CD14-positive monocyte (primary cell): ENCODE data around the gene DDAH1. TPM values are rescaled to one million over a fixed set of nuclear protein-coding genes. Genes with fewer than 3 reads are reported as not detected.

Experiments
- DNase-seq, 3 donors: peaks; one replicate each; pipeline ENCODE4 v3.0.0-alpha.2; 2011 to 2022
- H2AFZ ChIP-seq: 2 replicates; pipeline ENCODE4 v1.6.0; 2012; ENCODE audit warnings: mild to moderate bottlenecking, low read depth, low read length, inconsistent platforms; ENCODE audit not compliant: insufficient read depth, poor library complexity, severe bottlenecking
- H3K27ac ChIP-seq, 2 donors: 1 replicate in 1 of 2; 2 replicates in 1 of 2; pipeline ENCODE4 v1.5.1; 2012 to 2013; ENCODE audit warnings: low read length in 2 of 2, control low read depth in 1 of 2, inconsistent platforms in 1 of 2, low read depth in 1 of 2, mild to moderate bottlenecking in 1 of 2
- H3K27me3 ChIP-seq, 2 donors: one replicate each; pipeline versions ENCODE4 v1.6.0 to v1.6.1; 2011 to 2013; ENCODE audit warnings: low read length in 2 of 2; ENCODE audit not compliant: control insufficient read depth in 2 of 2, insufficient read depth in 2 of 2
- H3K36me3 ChIP-seq, 2 donors: replicated peaks in 1 of 2; 1 replicate in 1 of 2; 2 replicates in 1 of 2; pipeline versions ENCODE4 v1.5.1 to v1.6.1; 2012 to 2013; ENCODE audit warnings: low read length in 2 of 2, control low read depth in 1 of 2, inconsistent platforms in 1 of 2, mild to moderate bottlenecking in 1 of 2; ENCODE audit not compliant: insufficient read depth in 2 of 2, control insufficient read depth in 1 of 2
- H3K4me1 ChIP-seq, 2 donors: 1 replicate in 1 of 2; 2 replicates in 1 of 2; pipeline versions ENCODE4 v1.5.1 to v1.6.1; 2012 to 2013; ENCODE audit warnings: low read length in 2 of 2, control low read depth in 1 of 2, inconsistent platforms in 1 of 2, mild to moderate bottlenecking in 1 of 2, moderate library complexity in 1 of 2; ENCODE audit not compliant: insufficient read depth in 2 of 2, control insufficient read depth in 1 of 2
- H3K4me2 ChIP-seq: replicated peaks from 2 replicates; pipeline ENCODE3; 2012; ENCODE audit warnings: low read length, moderate library complexity, mild to moderate bottlenecking; ENCODE audit not compliant: poor library complexity, severe bottlenecking; ENCODE audit errors: extremely low read depth
- H3K4me3 ChIP-seq, 3 experiments: fragments of 200-600 bp in 1 of 3; sonication (generic) in 1 of 3; replicated peaks in 1 of 3; 1 replicate in 2 of 3; 2 replicates in 1 of 3; pipeline ENCODE4 v1.5.1; 2011 to 2013; ENCODE audit warnings: low read length in 3 of 3, mild to moderate bottlenecking in 3 of 3, control low read depth in 2 of 3, low read depth in 2 of 3, inconsistent platforms in 1 of 3, moderate library complexity in 1 of 3
- H3K79me2 ChIP-seq: 2 replicates; pipeline ENCODE4 v1.6.0; 2012; ENCODE audit warnings: mild to moderate bottlenecking, control low read depth, inconsistent platforms, low read length, moderate library complexity; ENCODE audit not compliant: insufficient read depth
- H3K9ac ChIP-seq: 2 replicates; pipeline ENCODE4 v1.6.0; 2017; ENCODE audit warnings: low read length, mild to moderate bottlenecking; ENCODE audit not compliant: insufficient read depth, poor library complexity, severe bottlenecking
- H3K9me3 ChIP-seq, 2 donors: replicated peaks in 1 of 2; 1 replicate in 1 of 2; 2 replicates in 1 of 2; pipeline versions ENCODE4 v1.5.1 to v1.6.1; 2012 to 2013; ENCODE audit warnings: low read length in 2 of 2, control low read depth in 1 of 2; ENCODE audit not compliant: control insufficient read depth in 1 of 2, insufficient read depth in 1 of 2
- H4K20me1 ChIP-seq: 2 replicates; pipeline ENCODE4 v1.6.0; 2012; ENCODE audit warnings: mild to moderate bottlenecking, low read length, control low read depth, moderate library complexity; ENCODE audit not compliant: insufficient read depth
- H3K27ac Mint-ChIP-seq, 7 donors: one replicate each; pipeline ENCODE4 v1.8.0; 2020; ENCODE audit warnings: mild to moderate bottlenecking in 7 of 7, mixed read lengths in 7 of 7, moderate library complexity in 6 of 7, inconsistent platforms in 2 of 7
- H3K27me3 Mint-ChIP-seq, 3 donors: one replicate each; pipeline ENCODE4 v1.8.0; 2021 to 2022; ENCODE audit warnings: low read depth in 3 of 3, mild to moderate bottlenecking in 3 of 3, mixed read lengths in 3 of 3, moderate library complexity in 3 of 3, inconsistent platforms in 1 of 3
- H3K36me3 Mint-ChIP-seq, 2 donors: one replicate each; pipeline ENCODE4 v1.8.0; 2020; ENCODE audit warnings: mixed read lengths in 2 of 2, inconsistent platforms in 1 of 2, mild to moderate bottlenecking in 1 of 2
- H3K4me1 Mint-ChIP-seq: one replicate; pipeline ENCODE4 v1.8.0; 2020; ENCODE audit warnings: mild to moderate bottlenecking, mixed read lengths
- H3K4me3 Mint-ChIP-seq, 2 donors: one replicate each; pipeline ENCODE4 v1.8.0; 2020; ENCODE audit warnings: mild to moderate bottlenecking in 2 of 2, mixed read lengths in 2 of 2, moderate library complexity in 1 of 2
- H3K9me3 Mint-ChIP-seq, 7 donors: one replicate each; pipeline ENCODE4 v1.8.0; 2020 to 2022; ENCODE audit warnings: mixed read lengths in 7 of 7, mild to moderate bottlenecking in 6 of 7, moderate library complexity in 6 of 7, inconsistent platforms in 2 of 7
- WGBS: methylation state at CpG from one replicate; pipeline ENCODE4 v1.1.5; 2013; ENCODE audit warnings: missing lambda C conversion rate; ENCODE audit not compliant: insufficient coverage; 5-methylcytosine and 5-hydroxymethylcytosine counted together
- intact Hi-C, 2 donors: fragments of 100-400 bp; cut with micrococcal nuclease; formaldehyde crosslinking; loops; one replicate each; pipeline versions ENCODE4 v1.15.0 to v1.15.1; 2023
- polyA plus RNA-seq, 3 donors: library from polyadenylated mRNA; depleted of rRNA in 1 of 3; unstranded in 2 of 3; stranded (reverse) in 1 of 3; fragments of 300-500 nt in 2 of 3; fragments of >200 nt in 1 of 3; fragmentation: Illumina TruSeq in 2 of 3; gene quantifications; 1 replicate in 2 of 3; 2 replicates in 1 of 3; pipeline ENCODE4 v1.2.3, GENCODE V29; 2012 to 2021
- TF ChIP-seq, protein P1 (sequence below): fragments of 200-600 bp; IDR thresholded peaks from one replicate; pipeline ENCODE4 v1.8.0; 2022; ENCODE audit warnings: antibody characterized with exemption, mild to moderate bottlenecking

The DDAH1 gene
- polyA plus RNA-seq, 3 donors = not detected

DNA sequence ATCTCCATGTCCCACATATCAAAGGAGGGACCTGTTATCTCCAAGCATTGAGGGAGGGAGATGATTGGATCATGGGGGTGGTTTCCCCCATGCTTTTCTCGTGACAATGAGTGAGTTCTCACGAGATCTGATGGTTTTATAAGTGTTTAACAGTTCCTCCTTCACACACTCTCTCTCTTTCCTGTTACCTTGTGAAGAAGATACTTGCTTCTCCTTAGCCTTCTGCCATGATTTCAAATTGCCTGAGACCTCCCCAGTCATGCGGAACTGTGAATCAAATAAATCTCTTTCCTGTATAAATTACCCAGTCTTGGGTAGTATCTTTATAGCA is 91.6 kb downstream of the DDAH1 start:
- H2AFZ ChIP-seq = no peak overlapping the region
- no peak overlapping the region for H3K9ac ChIP-seq
- no peak overlapping the region for H3K27ac ChIP-seq
- Mint-ChIP-seq H3K9me3 (peaks cover 0 to 3% (median 0%) of the 10 kb centered on the region in 7 donors), H3K36me3 (no peaks in the 10 kb centered on the region), H3K27me3 (peaks cover 1 to 2% (median 2%) of the 10 kb centered on the region in 3 donors), H3K4me3 (no peak overlapping the region), H3K4me1 (peaks cover 7% of the 10 kb centered on the region), H3K27ac (no peak overlapping the region)
- TF ChIP-seq, protein P1, sequence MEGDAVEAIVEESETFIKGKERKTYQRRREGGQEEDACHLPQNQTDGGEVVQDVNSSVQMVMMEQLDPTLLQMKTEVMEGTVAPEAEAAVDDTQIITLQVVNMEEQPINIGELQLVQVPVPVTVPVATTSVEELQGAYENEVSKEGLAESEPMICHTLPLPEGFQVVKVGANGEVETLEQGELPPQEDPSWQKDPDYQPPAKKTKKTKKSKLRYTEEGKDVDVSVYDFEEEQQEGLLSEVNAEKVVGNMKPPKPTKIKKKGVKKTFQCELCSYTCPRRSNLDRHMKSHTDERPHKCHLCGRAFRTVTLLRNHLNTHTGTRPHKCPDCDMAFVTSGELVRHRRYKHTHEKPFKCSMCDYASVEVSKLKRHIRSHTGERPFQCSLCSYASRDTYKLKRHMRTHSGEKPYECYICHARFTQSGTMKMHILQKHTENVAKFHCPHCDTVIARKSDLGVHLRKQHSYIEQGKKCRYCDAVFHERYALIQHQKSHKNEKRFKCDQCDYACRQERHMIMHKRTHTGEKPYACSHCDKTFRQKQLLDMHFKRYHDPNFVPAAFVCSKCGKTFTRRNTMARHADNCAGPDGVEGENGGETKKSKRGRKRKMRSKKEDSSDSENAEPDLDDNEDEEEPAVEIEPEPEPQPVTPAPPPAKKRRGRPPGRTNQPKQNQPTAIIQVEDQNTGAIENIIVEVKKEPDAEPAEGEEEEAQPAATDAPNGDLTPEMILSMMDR = no peak
- no peaks in the 10 kb centered on the region for H4K20me1 ChIP-seq
- intact Hi-C loops = no loop called here
- H3K9me3 ChIP-seq = no peaks in the 10 kb centered on the region
- H3K36me3 ChIP-seq = no peaks in the 10 kb centered on the region
- H3K4me2 ChIP-seq = no peak overlapping the region
- H3K4me3 ChIP-seq = no peak overlapping the region
- WGBS = no CpG with 5 or more reads among the region's 3 CpGs
- no peaks in the 10 kb centered on the region for H3K4me1 ChIP-seq
- DNase-seq = no peak
- no peaks in the 10 kb centered on the region for H3K79me2 ChIP-seq
- H3K27me3 ChIP-seq = no peaks in the 10 kb centered on the region

DNA sequence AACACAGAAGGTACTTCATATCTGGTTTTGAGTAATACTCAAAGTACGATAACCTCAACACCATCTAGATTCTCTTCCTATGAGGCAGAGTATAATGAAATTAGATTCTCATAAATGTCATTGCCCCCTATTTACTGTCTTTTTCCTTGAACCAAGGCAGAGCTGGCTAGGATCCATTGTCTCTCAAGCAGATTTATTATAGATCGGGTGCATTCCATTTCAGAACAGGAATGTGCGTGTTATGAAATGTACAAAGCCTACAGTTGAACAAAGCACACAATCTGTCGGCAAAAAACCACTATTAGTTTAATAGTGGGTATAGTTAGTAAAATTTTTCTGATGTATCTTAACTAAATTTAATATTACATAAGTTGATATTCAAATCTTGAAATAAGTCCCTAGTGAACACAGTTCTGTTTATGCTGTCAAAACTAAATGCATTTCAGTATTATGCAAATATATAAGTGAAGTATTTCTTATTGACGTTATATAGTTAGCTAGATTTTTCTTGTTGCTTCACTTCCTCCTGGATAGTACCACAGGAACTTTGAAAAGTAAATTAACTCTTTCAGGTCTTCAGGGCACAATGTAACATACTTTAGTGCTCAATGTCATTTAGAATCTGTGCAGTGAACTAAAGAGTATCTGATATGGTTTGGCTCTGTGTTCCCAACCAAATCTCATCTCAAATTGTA is 92.1 kb downstream of the DDAH1 start:
- no peak overlapping the region for H3K27ac Mint-ChIP-seq
- peaks cover 1 to 2% (median 2%) of the 10 kb centered on the region in 3 donors for H3K27me3 Mint-ChIP-seq
- no peak overlapping the region for H3K4me3 Mint-ChIP-seq
- no peak for DNase-seq
- no peaks in the 10 kb centered on the region for H3K4me1 ChIP-seq
- H3K9me3 ChIP-seq = no peaks in the 10 kb centered on the region
- H3K27ac ChIP-seq = no peak overlapping the region
- H3K9ac ChIP-seq = no peak overlapping the region
- no peaks in the 10 kb centered on the region for H3K27me3 ChIP-seq
- no peaks in the 10 kb centered on the region for H4K20me1 ChIP-seq
- WGBS = no CpG with 5 or more reads among the region's 5 CpGs
- intact Hi-C loops = no loop called here
- H2AFZ ChIP-seq = no peak overlapping the region
- H3K79me2 ChIP-seq = no peaks in the 10 kb centered on the region
- H3K4me3 ChIP-seq = no peak overlapping the region
- H3K4me2 ChIP-seq = no peak overlapping the region
- TF ChIP-seq, protein P1 = no peak
- peaks cover 0 to 3% (median 0%) of the 10 kb centered on the region in 7 donors for H3K9me3 Mint-ChIP-seq
- H3K4me1 Mint-ChIP-seq = peaks cover 7% of the 10 kb centered on the region
- no peaks in the 10 kb centered on the region for H3K36me3 ChIP-seq
- H3K36me3 Mint-ChIP-seq = no peaks in the 10 kb centered on the region
